Measurements from ENCODE around the gene SPTBN4. TPM values are rescaled to one million over a fixed set of nuclear protein-coding genes. Genes with fewer than 3 reads are reported as not detected.

Gene SPTBN4
- total and polyA plus RNA-seq, 2 donors (not counting 1 experiment from before 2014, with no cell fraction given), result 1.3 to 6.6 TPM

DNA sequence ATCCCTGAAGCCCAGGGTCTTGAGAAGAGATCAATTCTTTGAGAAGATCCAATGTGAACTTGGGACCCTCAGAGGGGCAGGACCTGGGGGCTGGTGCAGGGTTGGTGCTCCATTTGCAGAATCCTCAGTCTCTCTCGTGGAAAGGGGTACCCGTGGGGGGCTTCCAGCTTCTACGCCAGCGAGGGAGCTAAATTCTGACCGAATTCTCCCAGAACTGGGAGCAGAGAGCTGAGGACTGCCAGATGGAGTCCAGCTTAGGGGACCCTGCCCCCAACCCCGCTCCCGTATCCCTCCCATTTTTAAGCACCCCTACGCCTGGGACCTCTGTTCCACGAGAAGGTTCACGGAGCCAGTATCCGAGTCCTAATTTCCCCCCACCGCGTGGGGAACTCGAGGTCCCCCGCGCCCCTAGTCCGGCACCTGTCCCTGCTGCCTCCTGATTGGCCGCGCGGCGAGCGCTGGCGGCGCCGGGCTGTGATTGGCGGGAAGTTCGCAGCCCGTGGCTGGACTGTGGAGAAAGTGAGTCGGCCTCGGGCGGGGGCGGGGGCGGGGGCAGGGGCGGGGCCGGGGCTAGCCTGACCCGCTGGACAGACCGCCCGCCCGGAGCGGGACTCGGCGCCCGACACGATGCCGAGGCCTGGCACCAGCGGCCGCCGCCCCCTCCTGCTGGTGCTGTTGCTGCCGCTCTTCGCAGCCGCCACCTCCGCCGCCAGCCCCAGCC, 130.0 kb downstream of the SPTBN4 start:
- H3K9ac ChIP-seq (ENCODE audit: insufficient read depth, low read length), result peak overlapping the region; percentile 10
- DNase-seq (ENCODE audit: low read depth in 2 of 2), result peak; percentile 54 to 60
- no peaks in the 10 kb centered on the region for H3K79me2 ChIP-seq (ENCODE audit: control insufficient read depth, insufficient read depth, low read length)
- H3K36me3 ChIP-seq (ENCODE audit: control insufficient read depth, insufficient read depth, low read length), result no peaks in the 10 kb centered on the region
- peaks cover 2% of the 10 kb centered on the region for H3K27me3 ChIP-seq (ENCODE audit: control insufficient read depth, insufficient read depth, low read length)
- H2AFZ ChIP-seq (ENCODE audit: low read length), result no peak overlapping the region
- peaks cover 17% of the 10 kb centered on the region for H3K4me1 ChIP-seq (ENCODE audit: control insufficient read depth, extremely low read depth, insufficient read depth, low read length)
- peak overlapping the region; percentile 89 for H3K4me2 ChIP-seq (ENCODE audit: extremely low read depth, insufficient read depth, low read length)
- peak overlapping the region in 3 of 4 experiments; percentile 44 to 62 (median 49) for H3K4me3 ChIP-seq (replicated peaks in 1 of 4; ENCODE audit: control extremely low read depth in 1 of 4, insufficient read depth in 1 of 4, low read depth in 3 of 4, low read length in 4 of 4)
- no peak overlapping the region for H3K27ac ChIP-seq (ENCODE audit: insufficient read depth, low read length)
- H4K20me1 ChIP-seq (ENCODE audit: control insufficient read depth, extremely low read depth, insufficient read depth, low read length), result no peaks in the 10 kb centered on the region
- TF ChIP-seq, protein P1, sequence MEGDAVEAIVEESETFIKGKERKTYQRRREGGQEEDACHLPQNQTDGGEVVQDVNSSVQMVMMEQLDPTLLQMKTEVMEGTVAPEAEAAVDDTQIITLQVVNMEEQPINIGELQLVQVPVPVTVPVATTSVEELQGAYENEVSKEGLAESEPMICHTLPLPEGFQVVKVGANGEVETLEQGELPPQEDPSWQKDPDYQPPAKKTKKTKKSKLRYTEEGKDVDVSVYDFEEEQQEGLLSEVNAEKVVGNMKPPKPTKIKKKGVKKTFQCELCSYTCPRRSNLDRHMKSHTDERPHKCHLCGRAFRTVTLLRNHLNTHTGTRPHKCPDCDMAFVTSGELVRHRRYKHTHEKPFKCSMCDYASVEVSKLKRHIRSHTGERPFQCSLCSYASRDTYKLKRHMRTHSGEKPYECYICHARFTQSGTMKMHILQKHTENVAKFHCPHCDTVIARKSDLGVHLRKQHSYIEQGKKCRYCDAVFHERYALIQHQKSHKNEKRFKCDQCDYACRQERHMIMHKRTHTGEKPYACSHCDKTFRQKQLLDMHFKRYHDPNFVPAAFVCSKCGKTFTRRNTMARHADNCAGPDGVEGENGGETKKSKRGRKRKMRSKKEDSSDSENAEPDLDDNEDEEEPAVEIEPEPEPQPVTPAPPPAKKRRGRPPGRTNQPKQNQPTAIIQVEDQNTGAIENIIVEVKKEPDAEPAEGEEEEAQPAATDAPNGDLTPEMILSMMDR (conservative IDR thresholded peaks at IDR 0.05 in 1 of 2, IDR thresholded peaks at IDR 0.05 in 1 of 2; ENCODE audit: low read depth in 1 of 2, low read length in 2 of 2), result no peak
- no peak for TF ChIP-seq EZH2 (IDR thresholded peaks at IDR 0.05; ENCODE audit: low read length, missing control alignments)
- H3K9me3 ChIP-seq (ENCODE audit: control insufficient read depth, insufficient read depth, low read depth, low read length), result no peaks in the 10 kb centered on the region

DNA sequence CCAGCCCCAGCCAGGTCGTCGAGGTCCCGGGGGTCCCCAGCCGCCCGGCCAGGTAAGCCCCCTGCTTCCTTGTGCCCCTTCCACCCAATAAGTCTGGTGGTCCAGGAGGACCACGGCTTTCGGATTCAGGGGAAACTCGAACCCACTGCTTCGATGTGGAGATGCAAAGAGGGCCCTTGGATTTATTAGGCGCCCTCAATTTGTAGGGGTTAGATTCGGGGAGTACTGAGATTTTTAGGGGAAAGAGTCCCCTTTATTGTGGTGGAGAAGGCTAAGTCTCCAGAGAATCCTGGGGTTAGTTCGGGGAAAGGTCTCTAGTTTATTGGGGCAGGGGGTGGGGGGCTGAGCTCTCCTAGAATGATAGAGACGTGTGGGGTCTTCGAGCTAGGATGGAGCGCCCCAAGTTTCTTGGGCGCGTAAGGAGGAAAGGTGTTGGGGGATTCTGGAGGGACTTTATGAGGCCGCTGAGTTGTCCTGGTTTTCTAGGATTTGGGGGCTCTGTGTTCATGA, 130.6 kb downstream of the SPTBN4 start:
- H4K20me1 ChIP-seq (ENCODE audit: control insufficient read depth, extremely low read depth, insufficient read depth, low read length), result no peaks in the 10 kb centered on the region
- H3K4me2 ChIP-seq (ENCODE audit: extremely low read depth, insufficient read depth, low read length), result peak overlapping the region; percentile 89
- TF ChIP-seq, protein P1 (conservative IDR thresholded peaks at IDR 0.05 in 1 of 2, IDR thresholded peaks at IDR 0.05 in 1 of 2; ENCODE audit: low read depth in 1 of 2, low read length in 2 of 2), result no peak
- TF ChIP-seq EZH2 (IDR thresholded peaks at IDR 0.05; ENCODE audit: low read length, missing control alignments), result peak; percentile 46
- H3K79me2 ChIP-seq (ENCODE audit: control insufficient read depth, insufficient read depth, low read length), result no peaks in the 10 kb centered on the region
- no peak overlapping the region for H3K27ac ChIP-seq (ENCODE audit: insufficient read depth, low read length)
- peak overlapping the region; percentile 44 to 62 (median 55) for H3K4me3 ChIP-seq (replicated peaks in 1 of 4; ENCODE audit: control extremely low read depth in 1 of 4, insufficient read depth in 1 of 4, low read depth in 3 of 4, low read length in 4 of 4)
- H3K36me3 ChIP-seq (ENCODE audit: control insufficient read depth, insufficient read depth, low read length), result no peaks in the 10 kb centered on the region
- H2AFZ ChIP-seq (ENCODE audit: low read length), result no peak overlapping the region
- peaks cover 2% of the 10 kb centered on the region for H3K27me3 ChIP-seq (ENCODE audit: control insufficient read depth, insufficient read depth, low read length)
- no peak for DNase-seq (ENCODE audit: low read depth in 2 of 2)
- H3K9ac ChIP-seq (ENCODE audit: insufficient read depth, low read length), result peak overlapping the region; percentile 10
- H3K4me1 ChIP-seq (ENCODE audit: control insufficient read depth, extremely low read depth, insufficient read depth, low read length), result peaks cover 19% of the 10 kb centered on the region
- H3K9me3 ChIP-seq (ENCODE audit: control insufficient read depth, insufficient read depth, low read depth, low read length), result no peaks in the 10 kb centered on the region

DNA sequence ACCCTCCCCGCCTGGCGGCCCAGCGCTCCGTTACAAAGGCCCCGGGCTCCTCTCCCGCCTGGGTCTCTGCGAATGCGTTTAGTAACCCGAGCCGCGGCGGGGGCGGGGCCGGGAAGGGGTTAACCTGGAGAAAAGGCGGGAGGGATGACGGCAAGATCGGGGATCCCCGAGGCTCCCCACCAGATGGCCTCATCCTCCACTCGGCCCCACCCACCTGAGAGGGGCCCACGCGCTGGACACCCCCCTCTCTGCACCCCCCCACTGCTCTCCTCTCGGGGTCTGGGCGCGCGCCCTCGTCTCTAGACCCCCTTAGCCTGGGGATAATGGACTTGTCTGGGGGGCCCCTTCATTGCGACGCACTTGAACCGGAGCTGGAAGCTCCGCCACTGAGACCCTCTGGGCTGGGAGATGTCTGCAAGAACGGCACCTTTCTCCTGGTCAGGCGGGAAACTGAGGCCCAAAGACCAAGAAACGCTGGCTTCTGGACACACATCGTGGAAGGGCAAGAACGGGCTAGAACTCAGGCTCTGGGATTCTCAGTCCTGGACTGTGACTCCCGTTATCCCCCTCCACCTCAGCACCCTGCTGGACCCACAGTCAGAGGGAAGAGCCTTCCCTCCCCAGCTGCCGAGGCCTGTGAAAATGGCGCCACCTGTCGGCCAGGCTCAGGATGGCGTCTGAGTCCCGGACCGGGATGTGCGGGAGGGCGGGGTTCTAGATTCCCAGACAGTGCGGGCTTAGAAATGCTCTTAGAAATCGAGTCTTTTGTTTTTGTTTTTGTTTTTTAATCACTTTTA, 131.5 kb downstream of the SPTBN4 start:
- Histone ChIP-seq H2AFZ (ENCODE audit: low read length) (no peak overlapping the region), H3K4me2 (ENCODE audit: extremely low read depth, insufficient read depth, low read length) (peak overlapping the region; percentile 90), H3K9ac (ENCODE audit: insufficient read depth, low read length) (peak overlapping the region; percentile 34)

More for the DNA sequence above, 131.5 kb downstream of the SPTBN4 start:
- H3K79me2 ChIP-seq (ENCODE audit: control insufficient read depth, insufficient read depth, low read length), result no peaks in the 10 kb centered on the region
- H3K9me3 ChIP-seq (ENCODE audit: control insufficient read depth, insufficient read depth, low read depth, low read length), result no peaks in the 10 kb centered on the region
- no peaks in the 10 kb centered on the region for H4K20me1 ChIP-seq (ENCODE audit: control insufficient read depth, extremely low read depth, insufficient read depth, low read length)
- DNase-seq (ENCODE audit: low read depth in 2 of 2), result peak; percentile 82 to 89
- peak overlapping the region; percentile 41 for H3K27ac ChIP-seq (ENCODE audit: insufficient read depth, low read length)
- TF ChIP-seq, protein P1 (conservative IDR thresholded peaks at IDR 0.05 in 1 of 2, IDR thresholded peaks at IDR 0.05 in 1 of 2; ENCODE audit: low read depth in 1 of 2, low read length in 2 of 2), result peak; percentile 90 to 95
- TF ChIP-seq EZH2 (IDR thresholded peaks at IDR 0.05; ENCODE audit: low read length, missing control alignments), result no peak
- H3K27me3 ChIP-seq (ENCODE audit: control insufficient read depth, insufficient read depth, low read length), result peaks cover 2% of the 10 kb centered on the region
- H3K4me1 ChIP-seq (ENCODE audit: control insufficient read depth, extremely low read depth, insufficient read depth, low read length), result peaks cover 29% of the 10 kb centered on the region
- no peaks in the 10 kb centered on the region for H3K36me3 ChIP-seq (ENCODE audit: control insufficient read depth, insufficient read depth, low read length)
- peak overlapping the region; percentile 45 to 77 (median 60) for H3K4me3 ChIP-seq (replicated peaks in 1 of 4; ENCODE audit: control extremely low read depth in 1 of 4, insufficient read depth in 1 of 4, low read depth in 3 of 4, low read length in 4 of 4)

All from fibroblast of lung (primary cell).